DND-41 (cell line): ENCODE measurements around the gene NEUROD6.

Source experiments
- ATAC-seq: fragments of 200-7000 bp; cut with Tn5 transposase; 3 replicates; pipeline ENCODE4 v1.9.1; 2021; ENCODE audit warnings: low read depth; ENCODE audit not compliant: insufficient read depth
- DNase-seq: peaks from one replicate; pipeline ENCODE4 v3.0.0-alpha.2; 2020
- H2AFZ ChIP-seq: 2 replicates; pipeline ENCODE4 v1.6.0; 2012; ENCODE audit warnings: low read depth, low read length
- H3K27ac ChIP-seq: 2 replicates; pipeline ENCODE4 v1.5.1; 2012; ENCODE audit warnings: low read length, inconsistent platforms
- H3K27me3 ChIP-seq: fragments of 200-600 bp; sonication (generic); 2 replicates; pipeline ENCODE4 v1.6.0; 2012; ENCODE audit warnings: low read length, mild to moderate bottlenecking, inconsistent platforms; ENCODE audit not compliant: insufficient read depth, poor library complexity
- H3K36me3 ChIP-seq: 2 replicates; pipeline ENCODE4 v1.5.1; 2012; ENCODE audit warnings: low read length, inconsistent platforms; ENCODE audit not compliant: insufficient read depth
- H3K4me1 ChIP-seq: 2 replicates; pipeline ENCODE4 v1.5.1; 2012; ENCODE audit warnings: mild to moderate bottlenecking, low read length; ENCODE audit not compliant: insufficient read depth
- H3K4me2 ChIP-seq: 2 replicates; pipeline ENCODE4 v1.6.0; 2012; ENCODE audit warnings: mild to moderate bottlenecking, moderate library complexity, low read length, inconsistent platforms; ENCODE audit not compliant: insufficient read depth
- H3K4me3 ChIP-seq, 2 experiments: fragments of 200-600 bp in 1 of 2; shearing (Covaris generic) in 1 of 2; 2 replicates each; pipeline ENCODE4 v1.5.1; 2012 to 2016; ENCODE audit warnings: inconsistent platforms in 2 of 2, low read length in 2 of 2, mild to moderate bottlenecking in 2 of 2, low read depth in 1 of 2, moderate library complexity in 1 of 2
- H3K79me2 ChIP-seq: 2 replicates; pipeline ENCODE4 v1.6.0; 2012; ENCODE audit warnings: low read length, inconsistent platforms; ENCODE audit not compliant: insufficient read depth
- H3K9ac ChIP-seq: 2 replicates; pipeline ENCODE4 v1.6.0; 2012; ENCODE audit warnings: low read depth, mild to moderate bottlenecking, inconsistent platforms, low read length, moderate library complexity
- H3K9me3 ChIP-seq: 2 replicates; pipeline ENCODE4 v1.5.1; 2012; ENCODE audit warnings: low read length, moderate library complexity, mild to moderate bottlenecking, inconsistent platforms; ENCODE audit not compliant: insufficient read depth, severe bottlenecking
- H4K20me1 ChIP-seq: 2 replicates; pipeline ENCODE4 v1.6.0; 2012; ENCODE audit warnings: low read length; ENCODE audit not compliant: insufficient read depth
- CTCF ChIP-seq: IDR thresholded peaks from 2 replicates; pipeline ENCODE4 v1.5.1; 2012; ENCODE audit warnings: borderline replicate concordance, low read length, moderate library complexity, mild to moderate bottlenecking; ENCODE audit not compliant: poor library complexity, severe bottlenecking; ENCODE audit errors: extremely low read depth
- EZH2 ChIP-seq: IDR thresholded peaks from 3 replicates; pipeline ENCODE4 v1.6.1; 2012; ENCODE audit warnings: borderline replicate concordance, low read depth, mild to moderate bottlenecking, moderate library complexity, low read length, inconsistent platforms; ENCODE audit not compliant: severe bottlenecking

NEUROD6 gene

DNA sequence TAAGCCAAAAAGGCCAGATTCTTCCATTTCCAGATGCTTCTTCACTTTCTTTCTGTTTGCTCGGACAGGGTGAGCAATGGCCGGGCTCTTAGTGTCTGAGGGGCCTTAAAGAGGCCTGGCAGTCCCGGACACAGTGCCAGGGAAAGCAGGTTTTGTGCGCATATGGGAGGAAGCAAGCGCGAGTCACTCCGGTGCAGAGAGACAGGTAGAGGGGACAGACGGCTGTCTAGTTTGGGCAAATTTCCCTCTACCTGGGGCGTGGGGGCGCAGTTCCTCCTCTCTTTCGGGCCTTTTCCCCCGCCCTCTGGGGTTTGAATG is 4.7 kb downstream of the NEUROD6 start:
- Histone ChIP-seq H3K27me3 (no peaks in the 10 kb centered on the region), H3K4me1 (no peaks in the 10 kb centered on the region), H2AFZ (no peak overlapping the region), H3K36me3 (no peaks in the 10 kb centered on the region), H3K9me3 (no peaks in the 10 kb centered on the region), H3K79me2 (no peaks in the 10 kb centered on the region), H3K27ac (no peak overlapping the region), H3K4me2 (no peak overlapping the region), H3K9ac (no peak overlapping the region), H3K4me3 (no peak overlapping the region), H4K20me1 (no peaks in the 10 kb centered on the region)
- ATAC-seq (no peak), DNase-seq (no peak)
- no peak for TF ChIP-seq CTCF
- no peak for TF ChIP-seq EZH2

DNA sequence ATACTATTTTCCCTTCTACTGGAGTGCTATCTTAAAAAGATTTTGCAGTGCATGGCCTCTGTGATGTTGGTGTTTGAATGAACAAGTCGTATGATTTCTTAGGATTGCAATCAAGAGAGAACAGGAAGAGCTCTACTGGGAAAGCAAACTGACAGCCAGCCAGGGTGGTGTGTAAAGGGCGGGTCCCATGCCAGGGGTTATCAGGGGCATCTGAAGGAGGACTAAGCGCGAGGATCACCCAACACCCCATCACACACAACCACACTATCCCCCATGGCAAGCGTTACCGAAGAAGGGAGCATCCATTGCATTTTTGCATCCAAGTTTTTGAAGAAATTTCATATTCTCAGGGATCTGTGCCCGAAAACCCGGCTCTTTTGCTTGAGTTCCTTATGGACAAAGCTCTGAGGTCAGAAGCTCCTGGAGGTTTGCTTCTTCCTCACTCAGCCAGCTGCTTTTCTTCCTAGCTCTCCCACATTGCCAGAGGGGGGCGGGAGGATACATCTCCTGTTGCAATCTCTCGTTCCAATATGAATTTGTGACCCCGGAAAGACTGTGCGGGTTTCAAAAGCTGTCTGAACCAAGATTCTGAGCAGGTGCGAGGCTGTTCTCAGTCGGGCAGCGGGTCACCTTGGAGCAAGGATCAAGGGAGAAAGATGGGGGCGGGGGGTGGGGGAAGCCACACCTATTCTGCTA is 5.2 kb downstream of the NEUROD6 start:
- Histone ChIP-seq H3K79me2 (no peaks in the 10 kb centered on the region), H2AFZ (no peak overlapping the region)

GRCh38 chr7:31333291-31333690 is 7.2 kb downstream of the NEUROD6 start:
- no peaks in the 10 kb centered on the region for H4K20me1 ChIP-seq
- H3K4me2 ChIP-seq = no peak overlapping the region
- no peak for ATAC-seq
- H3K27ac ChIP-seq = no peak overlapping the region
- H2AFZ ChIP-seq = no peak overlapping the region
- H3K9ac ChIP-seq = no peak overlapping the region
- no peak overlapping the region for H3K4me3 ChIP-seq
- no peaks in the 10 kb centered on the region for H3K27me3 ChIP-seq
- H3K36me3 ChIP-seq = no peaks in the 10 kb centered on the region
- no peaks in the 10 kb centered on the region for H3K4me1 ChIP-seq
- DNase-seq = no peak
- no peaks in the 10 kb centered on the region for H3K79me2 ChIP-seq
- H3K9me3 ChIP-seq = no peaks in the 10 kb centered on the region
- TF ChIP-seq EZH2 (no peak), CTCF (no peak)

More for the DNA sequence above, 5.2 kb downstream of the NEUROD6 start:
- Histone ChIP-seq H4K20me1 (no peaks in the 10 kb centered on the region), H3K27ac (no peak overlapping the region), H3K4me1 (no peaks in the 10 kb centered on the region), H3K36me3 (no peaks in the 10 kb centered on the region), H3K9me3 (no peaks in the 10 kb centered on the region), H3K4me2 (no peak overlapping the region), H3K9ac (no peak overlapping the region), H3K4me3 (no peak overlapping the region), H3K27me3 (no peaks in the 10 kb centered on the region)
- DNase-seq (no peak), ATAC-seq (no peak)
- TF ChIP-seq EZH2 (no peak), CTCF (no peak)

DNA sequence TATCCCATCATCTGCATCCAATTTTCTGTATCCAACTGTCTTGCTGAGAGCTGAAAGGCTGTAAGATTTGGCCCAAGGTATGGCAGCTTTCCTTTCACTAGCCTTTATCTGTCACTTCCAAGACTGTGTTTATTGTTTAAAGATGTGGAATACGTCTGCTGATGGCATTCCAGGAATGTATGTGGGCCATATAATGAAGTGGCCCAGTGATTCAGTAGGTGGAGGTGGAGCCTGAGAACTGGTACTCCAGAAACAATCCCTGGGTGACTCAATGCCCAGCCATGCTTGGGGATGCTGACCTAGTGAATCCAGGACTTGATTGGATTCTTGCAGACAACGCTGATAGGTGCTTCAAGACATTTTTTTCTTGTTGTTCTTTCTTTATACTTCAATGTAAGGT is 13.5 kb downstream of the NEUROD6 start:
- TF ChIP-seq EZH2 (no peak), CTCF (no peak)
- no peak for DNase-seq

More for the DNA sequence above, 13.5 kb downstream of the NEUROD6 start:
- Histone ChIP-seq H3K4me1 (no peaks in the 10 kb centered on the region), H3K9me3 (no peaks in the 10 kb centered on the region), H3K27me3 (no peaks in the 10 kb centered on the region), H3K9ac (no peak overlapping the region), H4K20me1 (no peaks in the 10 kb centered on the region), H3K4me3 (no peak overlapping the region), H3K79me2 (no peaks in the 10 kb centered on the region), H3K27ac (no peak overlapping the region), H2AFZ (no peak overlapping the region), H3K36me3 (no peaks in the 10 kb centered on the region), H3K4me2 (no peak overlapping the region)
- no peak for ATAC-seq
